H9 (cell line): Measurements from ENCODE around the gene SUFU. TPM values are rescaled to one million over a fixed set of nuclear protein-coding genes. Genes with fewer than 3 reads are reported as not detected.
A peak's percentile ranks its signal among the peaks of the same experiment; 100 is the strongest.

Experiments
- DNase-seq: peaks from one replicate; pipeline ENCODE4 v3.0.0-alpha.2; 2017
- H2AFZ ChIP-seq: one replicate; pipeline ENCODE4 v1.6.1; 2013; ENCODE audit warnings: mild to moderate bottlenecking, low read length, control low read depth, moderate library complexity
- H2AK5ac ChIP-seq: 2 replicates; pipeline ENCODE4 v1.6.1; 2013; ENCODE audit warnings: low read length, control low read depth, mixed read lengths; ENCODE audit not compliant: insufficient read length
- H2BK120ac ChIP-seq: one replicate; pipeline ENCODE4 v1.6.1; 2013; ENCODE audit warnings: low read depth, mild to moderate bottlenecking, low read length, control low read depth, inconsistent platforms; ENCODE audit not compliant: poor library complexity, severe bottlenecking
- H2BK12ac ChIP-seq: 2 replicates; pipeline ENCODE4 v1.6.1; 2013; ENCODE audit warnings: low read length, control low read depth, mixed read lengths, low read depth; ENCODE audit not compliant: insufficient read length
- H2BK15ac ChIP-seq: 2 replicates; pipeline ENCODE4 v1.6.1; 2013; ENCODE audit warnings: low read depth, low read length, control low read depth
- H2BK20ac ChIP-seq: one replicate; pipeline ENCODE4 v1.6.1; 2013; ENCODE audit warnings: low read depth, mild to moderate bottlenecking, low read length, control low read depth, inconsistent platforms; ENCODE audit not compliant: poor library complexity, severe bottlenecking
- H2BK5ac ChIP-seq: 2 replicates; pipeline ENCODE4 v1.6.1; 2013; ENCODE audit warnings: low read length, control low read depth, mixed read lengths; ENCODE audit not compliant: insufficient read length
- H3K14ac ChIP-seq: 2 replicates; pipeline ENCODE4 v1.6.1; 2013; ENCODE audit warnings: low read length, control low read depth; ENCODE audit not compliant: insufficient read depth
- H3K18ac ChIP-seq: 2 replicates; pipeline ENCODE4 v1.6.1; 2013; ENCODE audit warnings: low read depth, mild to moderate bottlenecking, mixed read lengths, low read length, control low read depth; ENCODE audit not compliant: insufficient read length
- H3K23ac ChIP-seq: 2 replicates; pipeline ENCODE4 v1.6.1; 2013; ENCODE audit warnings: low read length, control low read depth, mixed read lengths, low read depth; ENCODE audit not compliant: insufficient read length
- H3K23me2 ChIP-seq: 2 replicates; pipeline ENCODE4 v1.6.1; 2013; ENCODE audit warnings: low read depth, mild to moderate bottlenecking, mixed read lengths, low read length, control low read depth; ENCODE audit not compliant: insufficient read length, poor library complexity, severe bottlenecking
- H3K27ac ChIP-seq: 2 replicates; pipeline ENCODE4 v1.5.1; 2013; ENCODE audit warnings: low read length, control low read depth, mixed read lengths, low read depth; ENCODE audit not compliant: insufficient read length
- H3K27me3 ChIP-seq: 2 replicates; pipeline ENCODE4 v1.6.1; 2013; ENCODE audit warnings: low read length, control low read depth, inconsistent platforms; ENCODE audit not compliant: insufficient read depth
- H3K4ac ChIP-seq: 2 replicates; pipeline ENCODE4 v1.6.1; 2013; ENCODE audit warnings: low read depth, mild to moderate bottlenecking, control low read depth, inconsistent platforms, low read length, moderate library complexity
- H3K4me1 ChIP-seq: 2 replicates; pipeline ENCODE4 v1.6.1; 2013; ENCODE audit warnings: low read length, control low read depth, inconsistent platforms; ENCODE audit not compliant: insufficient read depth
- H3K4me2 ChIP-seq: 2 replicates; pipeline ENCODE4 v1.6.1; 2013; ENCODE audit warnings: low read length, control low read depth, mixed read lengths; ENCODE audit not compliant: insufficient read length, insufficient read depth
- H3K56ac ChIP-seq: 2 replicates; pipeline ENCODE4 v1.6.1; 2013; ENCODE audit warnings: low read depth, mild to moderate bottlenecking, mixed read lengths, low read length, control low read depth; ENCODE audit not compliant: insufficient read length
- H3K79me1 ChIP-seq: 2 replicates; pipeline ENCODE4 v1.6.1; 2013; ENCODE audit warnings: low read depth, mild to moderate bottlenecking, moderate library complexity, low read length, control low read depth, inconsistent platforms; ENCODE audit not compliant: insufficient read depth, poor library complexity, severe bottlenecking
- H3K79me2 ChIP-seq: 2 replicates; pipeline ENCODE4 v1.6.1; 2013; ENCODE audit warnings: low read length, control low read depth, inconsistent platforms; ENCODE audit not compliant: insufficient read depth
- H3K9ac ChIP-seq: 2 replicates; pipeline ENCODE4 v1.6.1; 2013; ENCODE audit warnings: low read length, control low read depth, mixed read lengths; ENCODE audit not compliant: insufficient read length; ENCODE audit errors: extremely low read depth
- H3K9me3 ChIP-seq: one replicate; pipeline ENCODE4 v1.6.1; 2013; ENCODE audit warnings: low read depth, low read length, inconsistent platforms; ENCODE audit not compliant: control insufficient read depth
- H3T11ph ChIP-seq: one replicate; pipeline ENCODE4 v1.6.1; 2013; ENCODE audit warnings: mild to moderate bottlenecking, low read length, control low read depth, inconsistent platforms
- H4K20me1 ChIP-seq: one replicate; pipeline ENCODE4 v1.6.1; 2013; ENCODE audit not compliant: control insufficient read depth, insufficient read length, insufficient read depth
- H4K5ac ChIP-seq: 2 replicates; pipeline ENCODE4 v1.6.1; 2013; ENCODE audit warnings: low read depth, mild to moderate bottlenecking, mixed read lengths, low read length, control low read depth; ENCODE audit not compliant: insufficient read length
- H4K8ac ChIP-seq: replicated peaks from 2 replicates; pipeline ENCODE4 v1.6.1; 2013; ENCODE audit warnings: low read length, control low read depth, mixed read lengths, low read depth; ENCODE audit not compliant: insufficient read length
- H4K91ac ChIP-seq: 2 replicates; pipeline ENCODE4 v1.6.1; 2013; ENCODE audit warnings: low read depth, mild to moderate bottlenecking, moderate library complexity, mixed read lengths, low read length, control low read depth; ENCODE audit not compliant: insufficient read length
- H3K27ac Mint-ChIP-seq, 3 experiments: 2 replicates in 2 of 3; 3 replicates in 1 of 3; pipeline ENCODE4 v1.8.0; 2020 to 2021; ENCODE audit warnings: mixed read lengths in 3 of 3, mild to moderate bottlenecking in 1 of 3, moderate library complexity in 1 of 3
- H3K27me3 Mint-ChIP-seq: 2 replicates; pipeline ENCODE4 v1.8.0; 2021; ENCODE audit warnings: low read depth, mild to moderate bottlenecking, moderate library complexity, mixed read lengths
- H3K36me3 Mint-ChIP-seq, 3 experiments: 2 replicates in 2 of 3; 3 replicates in 1 of 3; pipeline ENCODE4 v1.8.0; 2020 to 2021; ENCODE audit warnings: low read depth in 3 of 3, mixed read lengths in 3 of 3; ENCODE audit not compliant: insufficient read depth in 1 of 3
- H3K4me1 Mint-ChIP-seq, 2 experiments: 2 replicates each; pipeline ENCODE4 v1.8.0; 2020; ENCODE audit warnings: mixed read lengths in 2 of 2
- H3K4me3 Mint-ChIP-seq, 2 experiments: 2 replicates in 1 of 2; 3 replicates in 1 of 2; pipeline ENCODE4 v1.8.0; 2020 to 2021; ENCODE audit warnings: mild to moderate bottlenecking in 2 of 2, mixed read lengths in 2 of 2, moderate library complexity in 1 of 2
- H3K9me3 Mint-ChIP-seq, 2 experiments: 2 replicates in 1 of 2; 3 replicates in 1 of 2; pipeline ENCODE4 v1.8.0; 2020; ENCODE audit warnings: mild to moderate bottlenecking in 2 of 2, mixed read lengths in 2 of 2, moderate library complexity in 1 of 2
- WGBS: extraction: QIAGEN DNeasy Blood & Tissue Kit; methylation state at CpG from one replicate; pipeline ENCODE4 v1.1.7; 2013; ENCODE audit warnings: missing lambda C conversion rate, low lambda C conversion rate, mixed read lengths; ENCODE audit not compliant: insufficient read length; ENCODE audit errors: extremely low coverage; 5-methylcytosine and 5-hydroxymethylcytosine counted together
- total RNA-seq: library from RNA; stranded (reverse); gene quantifications from 2 replicates; pipeline ENCODE4 v1.2.1, GENCODE V29; 2021
- TF ChIP-seq, protein P1 (sequence below): fragments of 200-600 bp; sonication (generic); conservative IDR thresholded peaks from 3 replicates; pipeline ENCODE4 v1.8.0; 2021; ENCODE audit warnings: antibody characterized with exemption, mild to moderate bottlenecking

SUFU gene
- total RNA-seq, 1 experiment from 2014 or later: 9.5 TPM

- WGBS: no CpG with 5 or more reads among the region's 6 CpGs
Measured at GRCh38 chr10:102604439-102604841, 100.7 kb downstream of the SUFU start.

More at GRCh38 chr10:102604439-102604841, 100.7 kb downstream of the SUFU start:
- TF ChIP-seq, protein P1, sequence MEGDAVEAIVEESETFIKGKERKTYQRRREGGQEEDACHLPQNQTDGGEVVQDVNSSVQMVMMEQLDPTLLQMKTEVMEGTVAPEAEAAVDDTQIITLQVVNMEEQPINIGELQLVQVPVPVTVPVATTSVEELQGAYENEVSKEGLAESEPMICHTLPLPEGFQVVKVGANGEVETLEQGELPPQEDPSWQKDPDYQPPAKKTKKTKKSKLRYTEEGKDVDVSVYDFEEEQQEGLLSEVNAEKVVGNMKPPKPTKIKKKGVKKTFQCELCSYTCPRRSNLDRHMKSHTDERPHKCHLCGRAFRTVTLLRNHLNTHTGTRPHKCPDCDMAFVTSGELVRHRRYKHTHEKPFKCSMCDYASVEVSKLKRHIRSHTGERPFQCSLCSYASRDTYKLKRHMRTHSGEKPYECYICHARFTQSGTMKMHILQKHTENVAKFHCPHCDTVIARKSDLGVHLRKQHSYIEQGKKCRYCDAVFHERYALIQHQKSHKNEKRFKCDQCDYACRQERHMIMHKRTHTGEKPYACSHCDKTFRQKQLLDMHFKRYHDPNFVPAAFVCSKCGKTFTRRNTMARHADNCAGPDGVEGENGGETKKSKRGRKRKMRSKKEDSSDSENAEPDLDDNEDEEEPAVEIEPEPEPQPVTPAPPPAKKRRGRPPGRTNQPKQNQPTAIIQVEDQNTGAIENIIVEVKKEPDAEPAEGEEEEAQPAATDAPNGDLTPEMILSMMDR: peak; percentile 24; the same call in 1 of the 3 replicates
- H4K20me1 ChIP-seq: no peaks in the 10 kb centered on the region
- H4K8ac ChIP-seq: no peak overlapping the region
- H3K79me1 ChIP-seq: no peaks in the 10 kb centered on the region
- no peak overlapping the region for H2AFZ ChIP-seq
- DNase-seq: no peak
- no peak overlapping the region for H3K4ac ChIP-seq
- no peak overlapping the region for H3K4me3 Mint-ChIP-seq
- no peak overlapping the region for H2BK15ac ChIP-seq
- H3K56ac ChIP-seq: no peak overlapping the region
- H3K4me1 ChIP-seq: no peaks in the 10 kb centered on the region
- H3K14ac ChIP-seq: no peak overlapping the region
- no peak overlapping the region for H3T11ph ChIP-seq
- peaks cover 0 to 4% (median 0%) of the 10 kb centered on the region in 3 experiments; a peak in 1 of 7 replicates for H3K36me3 Mint-ChIP-seq
- H2BK5ac ChIP-seq: no peak overlapping the region
- no peaks in the 10 kb centered on the region for H3K27me3 ChIP-seq
- H4K5ac ChIP-seq: no peak overlapping the region
- H3K27ac ChIP-seq: no peak overlapping the region
- no peak overlapping the region for H4K91ac ChIP-seq
- no peak overlapping the region for H2BK120ac ChIP-seq
- H3K4me2 ChIP-seq: no peak overlapping the region
- H3K23ac ChIP-seq: no peak overlapping the region
- no peak overlapping the region for H3K18ac ChIP-seq
- H3K79me2 ChIP-seq: no peaks in the 10 kb centered on the region
- no peaks in the 10 kb centered on the region for H3K9me3 ChIP-seq
- no peaks in the 10 kb centered on the region for H3K23me2 ChIP-seq
- H2BK20ac ChIP-seq: no peak overlapping the region
- no peak overlapping the region for H2BK12ac ChIP-seq
- H3K9ac ChIP-seq: no peak overlapping the region
- H3K9me3 Mint-ChIP-seq: no peaks in the 10 kb centered on the region
- H2AK5ac ChIP-seq: no peak overlapping the region
- no peaks in the 10 kb centered on the region for H3K27me3 Mint-ChIP-seq
- no peak overlapping the region; a peak in 1 of 7 replicates for H3K27ac Mint-ChIP-seq
- H3K4me1 Mint-ChIP-seq: peaks cover 0 to 4% of the 10 kb centered on the region in 2 experiments; a peak in 2 of 4 replicates
